Measurements from ENCODE around the gene LIN37. TPM values are rescaled to one million over a fixed set of nuclear protein-coding genes. Genes with fewer than 3 reads are reported as not detected.

LIN37 gene
- total RNA-seq, 2 experiments from 2014 or later = 13.7 to 15.9 TPM

GRCh38 chr19:35740423-35741202, 7.8 kb upstream of the LIN37 start:
- Mint-ChIP-seq H3K36me3 (ENCODE audit: low read depth) (peaks cover 32% of the 10 kb centered on the region), H3K4me1 (peaks cover 50% of the 10 kb centered on the region)
- CTCF ChIA-PET = interaction anchor here (0.6 to 2.3 kb wide), 15 partner anchors 8 to 591 kb away, joined by 3 to 11 read pairs (median 4); partner anchors contain the start of genes LIN37 and ZBTB32

GRCh38 chr19:35741203-35741515, 7.2 kb upstream of the LIN37 start:
- ChIA-PET POLR2A (no interaction called here), CTCF (interaction anchor here (0.7 to 2.3 kb wide), 7 partner anchors 9 to 190 kb away, joined by 3 to 11 read pairs (median 4); partner anchors contain the start of gene ZBTB32)
- Mint-ChIP-seq H3K27ac (peak overlapping the region; percentile 92), H3K4me3 (peak overlapping the region; percentile 88), H3K36me3 (ENCODE audit: low read depth) (peaks cover 32% of the 10 kb centered on the region), H3K4me1 (peaks cover 55% of the 10 kb centered on the region), H3K9me3 (no peaks in the 10 kb centered on the region), H3K27me3 (no peaks in the 10 kb centered on the region)
- DNase-seq = no peak

More at GRCh38 chr19:35740423-35741202, 7.8 kb upstream of the LIN37 start:
- peak overlapping the region; percentile 92 for H3K27ac Mint-ChIP-seq
- H3K9me3 Mint-ChIP-seq = no peaks in the 10 kb centered on the region
- POLR2A ChIA-PET = no interaction called here
- peak overlapping the region; percentile 88 for H3K4me3 Mint-ChIP-seq
- H3K27me3 Mint-ChIP-seq = no peaks in the 10 kb centered on the region
- DNase-seq = peak; percentile 97

- ChIA-PET POLR2A (no interaction called here), CTCF (interaction anchor here (0.6 to 1.7 kb wide), 5 partner anchors 10 to 336 kb away, joined by 3 to 5 read pairs (median 5); no protein-coding TSS in a partner anchor)
- H3K27me3 Mint-ChIP-seq = no peaks in the 10 kb centered on the region
- peaks cover 29% of the 10 kb centered on the region for H3K36me3 Mint-ChIP-seq (ENCODE audit: low read depth)
- peak within 1 kb of the TSS; percentile 81 for H3K4me3 Mint-ChIP-seq
- no peaks in the 10 kb centered on the region for H3K9me3 Mint-ChIP-seq
- H3K4me1 Mint-ChIP-seq = peaks cover 54% of the 10 kb centered on the region
- DNase-seq = peak; percentile 80
- peak within 1 kb of the TSS; percentile 99 for H3K27ac Mint-ChIP-seq
Measured at GRCh38 chr19:35742121-35742724, 6.2 kb upstream of the LIN37 start, which contains the start of gene IGFLR1. TSS of gene IGFLR1 (minus strand) at chr19:35742452. CDS start at chr19:35741180, 1,272 bp downstream.

GRCh38 chr19:35743640-35744429, 4.5 kb upstream of the LIN37 start:
- H3K4me1 Mint-ChIP-seq = peaks cover 61% of the 10 kb centered on the region
- H3K4me3 Mint-ChIP-seq = peak overlapping the region; percentile 95
- H3K36me3 Mint-ChIP-seq (ENCODE audit: low read depth) = peaks cover 22% of the 10 kb centered on the region
- ChIA-PET POLR2A (interaction anchor here (1.0 kb wide), 1 partner anchor 47 kb away, joined by 5 read pairs; no protein-coding TSS in a partner anchor), CTCF (interaction anchor here (0.7 to 1.7 kb wide), 5 partner anchors 8 to 51 kb away, joined by 3 to 6 read pairs (median 4); no protein-coding TSS in a partner anchor)
- peak overlapping the region; percentile 99 for H3K27ac Mint-ChIP-seq
- H3K27me3 Mint-ChIP-seq = no peaks in the 10 kb centered on the region
- no peaks in the 10 kb centered on the region for H3K9me3 Mint-ChIP-seq
- DNase-seq = no peak

- peak; percentile 96 for DNase-seq
Measured at GRCh38 chr19:35744430-35745327, 3.7 kb upstream of the LIN37 start.

GRCh38 chr19:35745328-35746086, 2.9 kb upstream of the LIN37 start, which contains the start of the genes PSENEN and U2AF1L4:
TSS of gene PSENEN (plus strand) at chr19:35745651. CDS start at chr19:35745931, 280 bp downstream.
TSS of gene U2AF1L4 (minus strand) at chr19:35745418. CDS start at chr19:35745391, 27 bp downstream.
- no peaks in the 10 kb centered on the region for H3K9me3 Mint-ChIP-seq
- POLR2A ChIA-PET = interaction anchor here (0.6 kb wide), 1 partner anchor 192 kb away, joined by 5 read pairs; no protein-coding TSS in a partner anchor
- peaks cover 21% of the 10 kb centered on the region for H3K36me3 Mint-ChIP-seq (ENCODE audit: low read depth)
- peak within 1 kb of the TSS; percentile 99 for H3K27ac Mint-ChIP-seq
- DNase-seq = peak; percentile 98
- no peaks in the 10 kb centered on the region for H3K27me3 Mint-ChIP-seq
- H3K4me3 Mint-ChIP-seq = peak within 1 kb of the TSS; percentile 95
- CTCF ChIA-PET = interaction anchor here (0.9 to 1.7 kb wide), 4 partner anchors 8 to 32 kb away, joined by 3 to 6 read pairs (median 4); no protein-coding TSS in a partner anchor
- peaks cover 66% of the 10 kb centered on the region for H3K4me1 Mint-ChIP-seq

More at GRCh38 chr19:35744430-35745327, 3.7 kb upstream of the LIN37 start:
- Mint-ChIP-seq H3K4me3 (peak overlapping the region; percentile 95), H3K36me3 (ENCODE audit: low read depth) (peaks cover 21% of the 10 kb centered on the region), H3K27ac (peak overlapping the region; percentile 99), H3K27me3 (no peaks in the 10 kb centered on the region), H3K4me1 (peaks cover 60% of the 10 kb centered on the region), H3K9me3 (no peaks in the 10 kb centered on the region)
- ChIA-PET CTCF (interaction anchor here (0.9 to 1.7 kb wide), 6 partner anchors 7 to 52 kb away, joined by 3 to 6 read pairs (median 4); no protein-coding TSS in a partner anchor), POLR2A (interaction anchor here (0.6 to 1.0 kb wide), 2 partner anchors 48 to 192 kb away, joined by 5 read pairs; no protein-coding TSS in a partner anchor)

GRCh38 chr19:35746087-35746462, 2.3 kb upstream of the LIN37 start:
- Mint-ChIP-seq H3K27me3 (no peaks in the 10 kb centered on the region), H3K9me3 (no peaks in the 10 kb centered on the region)

GRCh38 chr19:35746531-35746930, 1.8 kb upstream of the LIN37 start:
- ChIA-PET CTCF (no interaction called here), POLR2A (no interaction called here)
- Mint-ChIP-seq H3K4me3 (peak overlapping the region; percentile 95), H3K9me3 (no peaks in the 10 kb centered on the region), H3K27me3 (no peaks in the 10 kb centered on the region), H3K4me1 (peaks cover 63% of the 10 kb centered on the region), H3K36me3 (ENCODE audit: low read depth) (peaks cover 21% of the 10 kb centered on the region), H3K27ac (peak overlapping the region; percentile 99)
- no peak for DNase-seq

More at GRCh38 chr19:35746087-35746462, 2.3 kb upstream of the LIN37 start:
- no peak for DNase-seq
- H3K27ac Mint-ChIP-seq = peak overlapping the region; percentile 99
- H3K4me1 Mint-ChIP-seq = peaks cover 63% of the 10 kb centered on the region
- H3K4me3 Mint-ChIP-seq = peak overlapping the region; percentile 95
- POLR2A ChIA-PET = no interaction called here
- CTCF ChIA-PET = no interaction called here
- peaks cover 21% of the 10 kb centered on the region for H3K36me3 Mint-ChIP-seq (ENCODE audit: low read depth)

- peak overlapping the region; percentile 48 for H3K4me3 Mint-ChIP-seq
- H3K27me3 Mint-ChIP-seq = no peaks in the 10 kb centered on the region
- no peak for DNase-seq
- H3K9me3 Mint-ChIP-seq = no peaks in the 10 kb centered on the region
- peak overlapping the region; percentile 41 for H3K27ac Mint-ChIP-seq
- H3K4me1 Mint-ChIP-seq = peaks cover 44% of the 10 kb centered on the region
- H3K36me3 Mint-ChIP-seq (ENCODE audit: low read depth) = peaks cover 17% of the 10 kb centered on the region
- CTCF ChIA-PET = interaction anchor here (0.9 to 1.2 kb wide), 4 partner anchors 10 to 181 kb away, joined by 3 read pairs; no protein-coding TSS in a partner anchor
- POLR2A ChIA-PET = no interaction called here
Measured at GRCh38 chr19:35750167-35750566, 1.8 kb downstream of the LIN37 start.

- H3K4me1 Mint-ChIP-seq = peaks cover 41% of the 10 kb centered on the region
- DNase-seq = no peak
- ChIA-PET CTCF (interaction anchor here (1.3 to 1.5 kb wide), 2 partner anchors 9 to 12 kb away, joined by 3 to 5 read pairs; partner anchors contain the start of gene IGFLR1), POLR2A (no interaction called here)
- H3K27ac Mint-ChIP-seq = no peak overlapping the region
- no peaks in the 10 kb centered on the region for H3K9me3 Mint-ChIP-seq
- no peak overlapping the region for H3K4me3 Mint-ChIP-seq
- H3K27me3 Mint-ChIP-seq = no peaks in the 10 kb centered on the region
- peaks cover 19% of the 10 kb centered on the region for H3K36me3 Mint-ChIP-seq (ENCODE audit: low read depth)
Measured at GRCh38 chr19:35751839-35752745, 3.7 kb downstream of the LIN37 start.

Data from activated CD4-positive, alpha-beta T cell treated with anti-CD3 and anti-CD28 coated beads, Interleukin-2, amount 10 ng/mL, durations not matched to agents 7 days and 5 days (primary cell).